ENCODE measurements around the gene GPR156. TPM values are rescaled to one million over a fixed set of nuclear protein-coding genes. Genes with fewer than 3 reads are reported as not detected.
A peak's percentile ranks its signal among the peaks of the same experiment; 100 is the strongest.
"Not testable (repeated sequence)": the region's sequence is repeated elsewhere in the genome, so short reads cannot be mapped to it uniquely, and the experiment has no call there.

The GPR156 gene
- total RNA-seq, 1 donor from 2014 or later, result not detected

GRCh38 chr3:120171134-120171873, 113.7 kb downstream of the GPR156 start:
- DNase-seq (ENCODE audit: missing footprints) (no peak), ATAC-seq (peak; percentile 15)
- intact Hi-C loops (cut with DNase I), result no loop called here

GRCh38 chr3:120170223-120170622, 114.8 kb downstream of the GPR156 start:
- intact Hi-C loops (cut with DNase I), result no loop called here
- ATAC-seq (no peak), DNase-seq (ENCODE audit: missing footprints) (no peak)

- DNase-seq (ENCODE audit: missing footprints), result no peak
- intact Hi-C loops (cut with DNase I), result no loop called here
- no peak for ATAC-seq
These were observed 115.6 kb downstream of the GPR156 start for GRCh38 chr3:120169407-120169806.

GRCh38 chr3:120168611-120169010, 116.4 kb downstream of the GPR156 start:
- DNase-seq (ENCODE audit: missing footprints) (no peak), ATAC-seq (no peak)
- intact Hi-C loops (cut with DNase I), result no loop called here

GRCh38 chr3:120168038-120168437, 117.0 kb downstream of the GPR156 start:
- no peak for DNase-seq (ENCODE audit: missing footprints)
- intact Hi-C loops (cut with DNase I), result no loop called here
- no peak for ATAC-seq

- no peak for DNase-seq (ENCODE audit: missing footprints)
- no peak for ATAC-seq
- intact Hi-C loops (cut with DNase I), result no loop called here
These were observed 117.5 kb downstream of the GPR156 start for GRCh38 chr3:120167488-120167887.

- no peak for ATAC-seq
- DNase-seq (ENCODE audit: missing footprints), result no peak
- intact Hi-C loops (cut with DNase I), result no loop called here
These were observed 121.2 kb downstream of the GPR156 start for GRCh38 chr3:120163816-120164215.

- no peak for ATAC-seq
- intact Hi-C loops (cut with DNase I), result no loop called here
- no peak for DNase-seq (ENCODE audit: missing footprints)
These were observed 122.0 kb downstream of the GPR156 start for GRCh38 chr3:120163026-120163425.

GRCh38 chr3:120162400-120162799, 122.6 kb downstream of the GPR156 start:
- intact Hi-C loops (cut with DNase I), result no loop called here
- DNase-seq (ENCODE audit: missing footprints), result no peak
- no peak for ATAC-seq

GRCh38 chr3:120161902-120162301, 123.1 kb downstream of the GPR156 start:
- DNase-seq (ENCODE audit: missing footprints) (no peak), ATAC-seq (no peak)
- intact Hi-C loops (cut with DNase I), result no loop called here

- DNase-seq (ENCODE audit: missing footprints) (no peak), ATAC-seq (peak; percentile 95)
- intact Hi-C loops (cut with DNase I), result no loop called here
These were observed 125.0 kb downstream of the GPR156 start for GRCh38 chr3:120160050-120160449.

- DNase-seq (ENCODE audit: missing footprints), result no peak
- intact Hi-C loops (cut with DNase I), result no loop called here
- no peak for ATAC-seq
These were observed 127.3 kb downstream of the GPR156 start for GRCh38 chr3:120157681-120158080.

GRCh38 chr3:120157113-120157512, 127.9 kb downstream of the GPR156 start:
- intact Hi-C loops (cut with DNase I), result no loop called here
- no peak for ATAC-seq
- no peak for DNase-seq (ENCODE audit: missing footprints)

- intact Hi-C loops (cut with DNase I), result no loop called here
- ATAC-seq, result no peak
These were observed 128.3 kb downstream of the GPR156 start for GRCh38 chr3:120156699-120157098.

GRCh38 chr3:120155694-120156093, 129.3 kb downstream of the GPR156 start:
- intact Hi-C loops (cut with DNase I); ATAC-seq; DNase-seq (ENCODE audit: missing footprints): not testable (repeated sequence)

More at GRCh38 chr3:120156699-120157098, 128.3 kb downstream of the GPR156 start:
- DNase-seq (ENCODE audit: missing footprints), result no peak

- no peak for DNase-seq (ENCODE audit: missing footprints)
- intact Hi-C loops (cut with DNase I), result no loop called here
- ATAC-seq, result no peak
These were observed 129.9 kb downstream of the GPR156 start for GRCh38 chr3:120155108-120155507.

- no peak for DNase-seq (ENCODE audit: missing footprints)
- no peak for ATAC-seq
- intact Hi-C loops (cut with DNase I), result no loop called here
These were observed 131.7 kb downstream of the GPR156 start for GRCh38 chr3:120153294-120153693.

- DNase-seq (ENCODE audit: missing footprints), result no peak
- no peak for ATAC-seq
- intact Hi-C loops (cut with DNase I), result no loop called here
These were observed 133.2 kb downstream of the GPR156 start for GRCh38 chr3:120151791-120152190.

- intact Hi-C loops (cut with DNase I), result loop anchor here (5.0 kb wide), 2 partner anchors 51 to 256 kb away; no protein-coding TSS in a partner anchor
- ATAC-seq (no peak), DNase-seq (ENCODE audit: missing footprints) (no peak)
These were observed 136.7 kb downstream of the GPR156 start for GRCh38 chr3:120148187-120148949.
